ENCODE measurements around the gene TBC1D22A. TPM values are rescaled to one million over a fixed set of nuclear protein-coding genes. Genes with fewer than 3 reads are reported as not detected.

TBC1D22A gene
- total RNA-seq, 2 experiments from 2014 or later = 47.2 to 49.1 TPM

- Mint-ChIP-seq H3K27ac (no peak overlapping the region), H3K9me3 (no peaks in the 10 kb centered on the region), H3K36me3 (peaks cover 8% of the 10 kb centered on the region), H3K4me1 (peaks cover 8% of the 10 kb centered on the region), H3K4me3 (no peak overlapping the region), H3K27me3 (no peaks in the 10 kb centered on the region)
- POLR2A ChIA-PET = no interaction called here
- ATAC-seq (ENCODE audit: low read depth) (no peak), DNase-seq (no peak)
Observed at GRCh38 chr22:46856661-46857060, 94.2 kb downstream of the TBC1D22A start.

- no peak for ATAC-seq (ENCODE audit: low read depth)
- Mint-ChIP-seq H3K4me3 (no peak overlapping the region), H3K9me3 (no peaks in the 10 kb centered on the region), H3K36me3 (peaks cover 8% of the 10 kb centered on the region), H3K27ac (no peak overlapping the region), H3K27me3 (no peaks in the 10 kb centered on the region), H3K4me1 (peaks cover 8% of the 10 kb centered on the region)
- DNase-seq = no peak
- POLR2A ChIA-PET = no interaction called here
Observed at GRCh38 chr22:46857142-46857884, 94.9 kb downstream of the TBC1D22A start.

DNA sequence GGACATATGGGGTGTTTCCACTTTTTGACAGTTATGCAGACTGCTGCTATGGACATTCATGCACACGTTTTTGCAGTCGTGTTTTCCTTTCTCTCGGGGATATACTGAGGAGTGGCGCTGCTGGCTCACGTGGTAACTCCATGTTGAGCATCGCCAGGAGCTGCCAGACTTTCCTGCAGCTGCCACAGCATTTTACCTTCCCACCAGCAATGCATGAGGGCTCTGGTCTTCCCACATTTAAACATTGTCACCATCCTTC lies 95.4 kb downstream of the TBC1D22A start:
- peaks cover 8% of the 10 kb centered on the region for H3K4me1 Mint-ChIP-seq
- no peak for ATAC-seq (ENCODE audit: low read depth)

DNA sequence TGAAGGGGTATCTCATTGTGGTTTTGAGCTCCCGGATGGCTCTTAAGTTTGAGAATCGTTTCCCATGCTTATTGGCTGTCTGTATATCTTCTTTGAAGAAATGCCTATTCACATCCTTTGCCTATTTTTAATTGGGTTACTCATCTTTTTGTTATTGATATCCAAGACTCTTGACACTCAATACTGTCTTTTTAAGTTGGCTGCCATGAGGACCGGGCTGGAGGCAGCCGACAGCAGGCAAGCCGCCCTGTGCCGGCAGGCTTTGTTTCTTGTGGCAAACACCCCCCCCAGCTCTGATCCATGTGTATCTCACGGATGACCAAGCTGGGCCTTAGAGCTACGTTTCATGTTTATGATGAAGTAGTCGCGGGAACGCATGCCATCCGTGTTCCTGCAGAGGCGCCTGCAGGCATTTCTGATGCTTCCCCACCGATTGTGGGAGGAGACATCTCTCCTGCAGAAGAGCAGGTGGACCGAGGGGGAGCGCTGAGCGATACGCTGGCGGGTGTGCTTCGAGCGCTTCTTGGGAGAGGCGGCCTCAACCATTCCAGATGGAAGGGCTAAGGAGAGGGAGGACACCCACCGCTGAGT lies 95.8 kb downstream of the TBC1D22A start:
- POLR2A ChIA-PET = no interaction called here

More for the DNA sequence above, 95.4 kb downstream of the TBC1D22A start:
- H3K27me3 Mint-ChIP-seq = no peaks in the 10 kb centered on the region
- POLR2A ChIA-PET = no interaction called here
- DNase-seq = no peak
- peaks cover 4% of the 10 kb centered on the region for H3K36me3 Mint-ChIP-seq
- no peak overlapping the region for H3K27ac Mint-ChIP-seq
- H3K9me3 Mint-ChIP-seq = no peaks in the 10 kb centered on the region
- no peak overlapping the region for H3K4me3 Mint-ChIP-seq

DNA sequence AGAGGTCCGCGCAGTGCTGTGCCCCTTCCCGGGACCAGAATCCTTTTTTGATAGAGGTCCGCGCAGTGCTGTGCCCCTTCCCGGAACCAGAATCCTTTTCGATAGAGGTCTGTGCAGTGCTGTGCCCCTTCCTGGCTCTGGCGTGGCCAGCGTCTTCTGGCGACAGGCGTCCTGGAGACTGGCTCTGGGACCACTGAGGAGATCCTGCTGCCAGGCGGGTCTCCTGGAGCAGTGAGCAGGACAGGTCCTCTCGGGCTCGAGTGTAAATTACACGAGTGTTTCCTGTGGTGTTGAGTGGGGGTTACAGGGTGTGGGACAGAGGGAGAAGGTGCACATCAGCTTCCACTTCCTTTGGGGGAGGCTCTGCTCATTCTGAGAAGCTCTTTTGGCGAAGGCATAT lies 98.1 kb downstream of the TBC1D22A start:
- no peak overlapping the region for H3K27ac Mint-ChIP-seq

More for the DNA sequence above, 95.8 kb downstream of the TBC1D22A start:
- peaks cover 5% of the 10 kb centered on the region for H3K36me3 Mint-ChIP-seq
- no peak for DNase-seq
- no peak overlapping the region for H3K27ac Mint-ChIP-seq
- H3K27me3 Mint-ChIP-seq = no peaks in the 10 kb centered on the region
- H3K4me1 Mint-ChIP-seq = peaks cover 8% of the 10 kb centered on the region
- no peak overlapping the region for H3K4me3 Mint-ChIP-seq
- H3K9me3 Mint-ChIP-seq = no peaks in the 10 kb centered on the region
- ATAC-seq (ENCODE audit: low read depth) = no peak

GRCh38 chr22:46861468-46862367 lies 99.3 kb downstream of the TBC1D22A start:
- H3K27ac Mint-ChIP-seq = no peak overlapping the region
- no peaks in the 10 kb centered on the region for H3K4me1 Mint-ChIP-seq
- H3K36me3 Mint-ChIP-seq = peaks cover 22% of the 10 kb centered on the region
- no peak overlapping the region for H3K4me3 Mint-ChIP-seq
- DNase-seq = no peak
- peaks cover 2% of the 10 kb centered on the region for H3K9me3 Mint-ChIP-seq
- no peaks in the 10 kb centered on the region for H3K27me3 Mint-ChIP-seq
- ATAC-seq (ENCODE audit: low read depth) = no peak
- POLR2A ChIA-PET = no interaction called here

More for the DNA sequence above, 98.1 kb downstream of the TBC1D22A start:
- Mint-ChIP-seq H3K27me3 (no peaks in the 10 kb centered on the region), H3K4me3 (no peak overlapping the region), H3K36me3 (peaks cover 16% of the 10 kb centered on the region), H3K4me1 (no peaks in the 10 kb centered on the region), H3K9me3 (peaks cover 2% of the 10 kb centered on the region)
- DNase-seq (no peak), ATAC-seq (ENCODE audit: low read depth) (no peak)
- POLR2A ChIA-PET = no interaction called here

GRCh38 chr22:46862418-46863324 lies 100.2 kb downstream of the TBC1D22A start:
- ATAC-seq (ENCODE audit: low read depth) = no peak
- peaks cover 29% of the 10 kb centered on the region for H3K36me3 Mint-ChIP-seq
- no peak overlapping the region for H3K27ac Mint-ChIP-seq
- peaks cover 5% of the 10 kb centered on the region for H3K9me3 Mint-ChIP-seq
- no peak for DNase-seq
- no peaks in the 10 kb centered on the region for H3K27me3 Mint-ChIP-seq
- no peaks in the 10 kb centered on the region for H3K4me1 Mint-ChIP-seq
- POLR2A ChIA-PET = no interaction called here
- H3K4me3 Mint-ChIP-seq = no peak overlapping the region

DNA sequence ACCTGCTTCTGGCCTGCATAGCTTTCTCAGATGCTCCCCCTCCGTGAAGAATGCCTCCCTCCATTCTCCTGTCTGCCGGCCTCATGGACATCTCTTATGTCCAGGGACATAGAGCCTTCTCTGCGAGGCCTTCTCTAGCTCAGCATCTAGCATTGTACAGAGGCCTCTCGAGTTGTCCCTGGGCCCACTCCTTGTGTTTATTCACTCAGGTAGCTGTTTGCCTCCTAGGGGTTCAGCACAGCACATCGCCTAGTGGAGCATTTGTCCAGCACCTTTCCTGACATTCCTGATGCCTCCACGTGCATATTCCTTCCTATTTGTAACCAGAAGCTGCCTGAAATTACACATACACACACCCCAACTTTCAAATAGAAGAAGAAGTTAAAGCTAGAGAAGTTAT lies 101.3 kb downstream of the TBC1D22A start:
- Mint-ChIP-seq H3K27ac (no peak overlapping the region), H3K4me3 (no peak overlapping the region), H3K27me3 (no peaks in the 10 kb centered on the region), H3K9me3 (peaks cover 5% of the 10 kb centered on the region), H3K36me3 (peaks cover 32% of the 10 kb centered on the region), H3K4me1 (no peaks in the 10 kb centered on the region)
- DNase-seq = no peak
- ATAC-seq (ENCODE audit: low read depth) = no peak
- POLR2A ChIA-PET = no interaction called here

- no peak overlapping the region for H3K27ac Mint-ChIP-seq
- POLR2A ChIA-PET = no interaction called here
Observed at GRCh38 chr22:46864314-46865051, 102.0 kb downstream of the TBC1D22A start.

DNA sequence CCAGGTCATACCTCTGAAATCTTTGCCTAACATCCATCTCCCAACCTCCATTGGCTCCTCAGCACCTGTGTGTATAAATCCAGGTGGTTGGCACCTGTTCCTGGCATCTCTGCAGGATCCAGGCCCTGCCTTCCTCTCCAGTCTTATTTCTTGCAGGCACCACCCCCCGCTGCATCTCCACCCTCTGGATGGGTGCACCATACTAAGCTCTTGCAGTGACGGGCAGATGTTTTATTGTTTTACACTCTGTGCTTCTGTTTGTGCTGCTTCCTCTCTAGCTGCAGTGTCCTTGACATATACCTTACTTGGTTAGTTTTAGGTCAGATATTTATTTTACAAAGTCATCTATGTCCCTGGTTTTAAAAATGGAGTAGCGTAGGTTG lies 102.6 kb downstream of the TBC1D22A start:
- Mint-ChIP-seq H3K27me3 (no peaks in the 10 kb centered on the region), H3K4me3 (no peak overlapping the region), H3K4me1 (no peaks in the 10 kb centered on the region), H3K9me3 (peaks cover 11% of the 10 kb centered on the region), H3K27ac (no peak overlapping the region), H3K36me3 (peaks cover 43% of the 10 kb centered on the region)
- POLR2A ChIA-PET = no interaction called here
- ATAC-seq (ENCODE audit: low read depth) (no peak), DNase-seq (no peak)

More at GRCh38 chr22:46864314-46865051, 102.0 kb downstream of the TBC1D22A start:
- no peak for DNase-seq
- Mint-ChIP-seq H3K27me3 (no peaks in the 10 kb centered on the region), H3K36me3 (peaks cover 39% of the 10 kb centered on the region), H3K4me3 (no peak overlapping the region), H3K4me1 (no peaks in the 10 kb centered on the region), H3K9me3 (peaks cover 11% of the 10 kb centered on the region)
- no peak for ATAC-seq (ENCODE audit: low read depth)

DNA sequence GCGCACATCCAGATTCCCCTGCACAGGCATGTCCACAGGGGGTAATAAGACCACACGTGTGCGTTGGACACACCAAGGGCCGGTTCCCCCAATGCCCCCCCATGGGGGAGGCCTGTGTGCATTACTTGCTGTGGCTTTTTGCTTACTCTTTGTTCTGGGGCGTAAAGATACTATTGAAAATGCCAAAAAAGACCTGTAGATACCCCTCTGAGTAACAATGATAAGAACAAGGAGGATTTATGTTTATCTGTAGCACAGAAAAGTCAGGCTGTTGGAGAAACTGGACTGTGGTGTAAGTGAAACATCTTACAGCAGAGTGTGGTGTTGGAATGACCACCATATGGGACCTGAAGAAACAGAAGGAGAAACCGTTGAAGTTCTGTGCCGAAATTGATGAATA lies 103.2 kb downstream of the TBC1D22A start:
- no peak overlapping the region for H3K27ac Mint-ChIP-seq
- H3K27me3 Mint-ChIP-seq = no peaks in the 10 kb centered on the region
- ATAC-seq (ENCODE audit: low read depth) (no peak), DNase-seq (no peak)
- peaks cover 14% of the 10 kb centered on the region for H3K9me3 Mint-ChIP-seq
- H3K4me3 Mint-ChIP-seq = no peak overlapping the region
- peaks cover 49% of the 10 kb centered on the region for H3K36me3 Mint-ChIP-seq
- POLR2A ChIA-PET = no interaction called here
- H3K4me1 Mint-ChIP-seq = no peaks in the 10 kb centered on the region

DNA sequence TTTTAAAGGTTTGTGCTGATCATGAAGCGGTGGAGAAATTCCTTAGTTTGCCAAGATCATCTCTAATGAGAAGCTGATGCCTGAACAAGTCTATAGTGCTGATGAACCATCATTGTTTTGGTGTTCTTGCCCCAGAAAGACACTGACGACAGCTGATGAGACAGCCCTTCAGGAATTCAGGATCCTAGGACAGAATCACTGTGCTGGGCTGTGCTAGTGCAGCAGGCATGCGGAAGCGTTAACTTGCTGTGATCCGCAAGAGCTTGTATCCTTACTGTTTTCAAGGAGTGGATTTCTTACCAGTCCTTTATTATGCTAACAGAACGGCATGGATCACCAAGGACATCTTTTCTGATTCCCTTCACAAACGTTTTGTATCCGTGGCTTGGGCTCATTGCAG lies 104.1 kb downstream of the TBC1D22A start:
- H3K4me3 Mint-ChIP-seq = no peak overlapping the region
- H3K4me1 Mint-ChIP-seq = no peaks in the 10 kb centered on the region
- H3K36me3 Mint-ChIP-seq = peaks cover 57% of the 10 kb centered on the region
- ATAC-seq (ENCODE audit: low read depth) = no peak
- no peaks in the 10 kb centered on the region for H3K27me3 Mint-ChIP-seq
- POLR2A ChIA-PET = no interaction called here
- H3K9me3 Mint-ChIP-seq = peaks cover 20% of the 10 kb centered on the region
- no peak for DNase-seq
- H3K27ac Mint-ChIP-seq = no peak overlapping the region
